CD1c-positive myeloid dendritic cell (primary cell): ENCODE measurements around the gene CHRNA10.

Experiments used
- DNase-seq: peaks from one replicate; pipeline ENCODE4 v3.0.0-alpha.2; 2016; ENCODE audit errors: extremely low spot score

CHRNA10 gene, protein sequence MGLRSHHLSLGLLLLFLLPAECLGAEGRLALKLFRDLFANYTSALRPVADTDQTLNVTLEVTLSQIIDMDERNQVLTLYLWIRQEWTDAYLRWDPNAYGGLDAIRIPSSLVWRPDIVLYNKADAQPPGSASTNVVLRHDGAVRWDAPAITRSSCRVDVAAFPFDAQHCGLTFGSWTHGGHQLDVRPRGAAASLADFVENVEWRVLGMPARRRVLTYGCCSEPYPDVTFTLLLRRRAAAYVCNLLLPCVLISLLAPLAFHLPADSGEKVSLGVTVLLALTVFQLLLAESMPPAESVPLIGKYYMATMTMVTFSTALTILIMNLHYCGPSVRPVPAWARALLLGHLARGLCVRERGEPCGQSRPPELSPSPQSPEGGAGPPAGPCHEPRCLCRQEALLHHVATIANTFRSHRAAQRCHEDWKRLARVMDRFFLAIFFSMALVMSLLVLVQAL

DNA sequence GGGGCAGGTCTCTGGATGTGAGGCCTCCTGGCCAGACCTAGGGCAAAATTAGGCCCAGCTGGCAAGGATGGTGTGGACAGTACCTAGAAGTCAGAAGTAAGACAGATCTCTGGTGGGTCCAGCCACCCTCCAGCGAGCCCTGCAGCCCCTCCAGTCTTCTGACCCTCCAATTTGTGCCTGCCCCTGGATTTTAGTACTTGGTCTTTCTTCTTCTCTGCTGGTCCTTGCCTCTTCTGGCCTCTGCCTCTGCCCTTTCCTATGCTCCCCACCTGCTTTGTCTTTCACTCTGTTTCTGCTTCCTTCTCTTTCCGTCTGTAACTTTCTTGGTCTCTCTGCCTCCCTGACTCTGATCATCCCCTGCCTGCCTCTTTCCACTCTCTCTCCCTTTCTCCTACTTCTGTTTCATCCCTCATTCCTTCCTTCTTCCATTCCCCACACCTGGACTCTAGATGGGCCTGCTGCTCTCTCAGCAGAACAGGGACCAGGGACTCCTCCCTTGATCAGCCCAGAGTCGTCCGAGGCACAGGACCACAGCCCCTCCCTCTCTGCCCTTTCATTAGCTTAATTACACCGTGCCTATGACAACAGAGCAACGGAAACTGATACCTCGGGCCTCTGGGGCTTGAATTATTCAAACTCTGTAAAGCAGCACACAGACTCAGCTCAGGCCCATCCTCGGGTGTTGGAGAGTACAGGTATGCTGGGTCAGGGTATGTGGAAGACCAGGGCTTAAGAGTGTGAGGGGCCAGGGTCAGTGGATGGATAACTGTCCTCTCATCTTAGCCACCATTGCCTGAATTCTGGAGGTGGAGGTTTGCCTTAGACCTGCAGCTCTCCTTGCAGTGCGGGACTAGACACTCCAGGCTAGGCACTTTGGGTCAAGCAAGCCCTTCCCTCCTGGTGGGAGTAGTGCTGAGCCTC is at the start of gene CHRNA10:
TSS of gene CHRNA10 (minus strand) at position 51 of the 921 bp plus-strand sequence. CDS start 72 bp downstream, outside the sequence.
- DNase-seq: no peak

DNA sequence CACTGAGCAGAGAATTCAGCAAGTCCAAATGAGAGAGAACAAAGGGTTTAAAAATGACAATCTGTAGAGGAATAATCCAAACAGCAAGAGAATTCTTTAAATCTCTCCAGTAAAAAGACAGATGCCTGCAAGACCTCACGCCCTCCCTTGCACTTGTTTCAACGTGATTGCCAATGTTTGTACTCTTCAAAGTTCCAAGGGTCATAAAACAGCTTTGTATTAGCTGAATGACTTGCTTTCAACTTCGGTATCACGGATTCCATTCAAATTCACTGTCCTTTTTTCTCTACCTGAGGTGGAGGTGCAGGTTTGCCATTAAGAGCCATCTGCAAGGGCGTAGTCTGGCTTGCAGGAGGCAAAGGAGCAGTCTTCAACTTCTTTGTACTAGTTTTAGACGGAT is 41.1 kb upstream of the CHRNA10 start:
- no peak for DNase-seq

DNA sequence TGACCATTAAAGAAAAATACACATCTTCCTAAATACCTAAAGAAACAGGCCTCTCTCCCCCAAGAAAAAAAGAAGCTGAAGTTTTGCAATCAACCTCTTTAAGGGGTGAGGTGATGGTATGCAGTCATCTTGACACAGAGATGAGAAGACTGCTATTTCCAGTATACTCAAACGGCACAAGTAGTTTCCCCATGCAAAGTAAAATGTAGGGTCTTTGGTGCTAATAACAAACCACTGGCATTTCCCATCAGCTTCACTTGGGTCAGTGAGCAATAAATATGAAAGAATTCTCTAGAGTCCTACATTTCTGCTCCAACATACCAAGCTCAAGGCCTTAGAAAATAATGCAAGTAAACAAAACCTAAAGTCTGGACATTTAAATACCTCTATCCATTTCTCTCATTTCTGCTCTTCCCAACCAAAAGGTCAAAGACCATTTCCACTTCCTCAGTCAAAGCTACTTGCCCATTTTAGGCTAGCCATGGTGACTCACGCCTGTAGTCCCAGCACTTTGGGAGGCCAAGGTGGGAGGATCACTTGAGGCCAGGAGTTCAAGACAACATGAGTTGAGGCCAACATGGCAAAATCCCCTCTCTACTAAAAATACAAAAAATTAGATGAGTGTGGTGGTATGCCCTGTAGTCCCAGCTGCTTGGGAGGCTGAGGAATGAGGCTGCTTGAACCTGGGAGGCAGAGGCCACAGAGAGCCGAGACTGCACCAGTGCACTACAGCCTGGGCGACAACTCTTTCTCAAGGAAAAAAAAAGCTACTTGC is 39.5 kb upstream of the CHRNA10 start:
- peak; percentile 7 for DNase-seq

DNA sequence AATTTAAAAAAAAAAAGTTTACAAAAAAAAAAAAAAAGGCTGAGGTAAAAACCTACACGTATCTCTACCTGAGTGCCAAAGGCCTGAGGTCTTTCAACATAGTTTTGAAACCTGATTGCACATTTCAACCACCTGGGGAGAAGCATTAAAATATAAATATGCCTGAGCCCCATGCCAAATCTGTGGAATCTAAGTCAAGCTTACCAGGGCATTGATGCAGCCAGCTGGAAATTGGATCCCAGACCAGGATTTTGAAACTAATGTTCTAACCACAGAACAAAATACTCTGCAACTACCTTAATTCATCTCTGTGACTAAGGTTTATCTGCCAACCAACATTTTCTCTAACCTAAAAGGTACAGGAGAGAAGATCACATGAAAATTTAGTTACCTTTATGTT is 38.8 kb upstream of the CHRNA10 start:
- DNase-seq: no peak

DNA sequence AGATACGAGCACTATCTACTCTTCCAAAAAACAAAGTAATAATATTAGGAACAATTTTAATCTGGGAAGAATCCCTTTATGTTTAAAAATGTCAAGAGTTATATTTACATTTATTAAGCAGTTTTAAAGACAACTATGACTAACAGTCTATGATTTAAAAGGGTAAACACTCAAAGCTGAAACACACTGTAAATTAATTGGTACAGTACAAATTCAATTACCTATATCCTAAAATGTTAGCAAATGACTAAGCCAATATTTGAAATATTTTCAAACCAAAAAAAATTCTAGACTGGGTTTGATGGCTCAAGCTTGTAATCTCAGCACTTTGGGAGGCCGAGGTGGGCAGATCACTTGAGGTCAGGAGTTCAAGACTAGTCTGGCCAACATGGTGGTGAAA is 36.0 kb upstream of the CHRNA10 start:
- no peak for DNase-seq

DNA sequence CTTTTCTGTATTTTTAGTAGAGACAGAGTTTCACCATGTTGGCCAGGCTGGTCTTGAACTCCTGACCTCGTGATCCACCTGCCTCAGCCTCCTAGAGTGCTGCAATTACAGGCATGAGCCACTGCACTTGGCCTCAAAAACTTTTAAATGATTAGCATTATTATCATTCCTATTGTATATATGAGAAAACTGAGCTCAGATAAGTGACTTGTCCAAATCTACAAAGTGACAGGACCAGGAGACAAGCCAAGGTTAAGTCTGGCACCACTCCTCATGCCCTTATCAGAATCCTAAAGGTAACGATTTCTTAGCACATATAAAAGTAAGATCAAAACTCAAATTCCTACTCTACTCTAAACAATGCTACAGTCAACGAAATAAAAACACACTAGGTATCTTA is 32.2 kb upstream of the CHRNA10 start:
- no peak for DNase-seq

DNA sequence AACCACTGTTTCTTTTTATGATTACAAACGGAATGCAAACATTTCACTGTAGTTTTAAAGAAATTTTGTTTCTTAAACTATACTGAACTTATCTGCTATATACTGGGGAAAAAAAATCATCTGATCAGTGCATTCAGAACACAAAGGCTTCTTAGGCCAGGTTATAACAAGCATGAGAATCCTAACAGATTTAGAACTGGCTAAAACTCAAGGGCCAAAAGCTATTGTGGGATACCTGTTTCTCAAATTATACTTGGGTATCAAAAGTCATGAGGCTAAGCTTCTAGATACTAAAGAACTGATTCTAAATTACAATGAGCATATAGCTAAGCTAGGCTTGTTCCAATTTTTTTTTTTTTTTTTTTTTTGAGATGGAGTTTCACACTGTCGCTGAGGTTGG is 29.7 kb upstream of the CHRNA10 start:
- no peak for DNase-seq

DNA sequence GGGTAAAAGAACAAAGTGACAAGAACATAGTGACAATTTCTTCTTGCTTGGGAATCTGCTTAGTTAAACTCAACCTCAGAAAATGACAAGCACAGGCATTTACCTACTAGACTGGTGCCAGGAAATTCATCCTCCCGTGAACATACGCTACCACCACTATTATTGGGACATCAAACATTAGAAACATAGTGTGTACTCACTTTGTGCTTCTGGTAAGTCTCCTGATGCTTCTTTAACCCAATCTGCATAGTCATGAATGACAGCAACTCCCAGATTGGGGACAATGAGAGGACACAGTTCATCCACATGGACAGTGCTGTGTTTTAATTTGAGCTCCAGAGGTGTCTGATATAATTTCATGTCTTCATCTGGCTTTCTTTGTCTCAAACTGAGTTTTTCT is 29.2 kb upstream of the CHRNA10 start:
- no peak for DNase-seq

DNA sequence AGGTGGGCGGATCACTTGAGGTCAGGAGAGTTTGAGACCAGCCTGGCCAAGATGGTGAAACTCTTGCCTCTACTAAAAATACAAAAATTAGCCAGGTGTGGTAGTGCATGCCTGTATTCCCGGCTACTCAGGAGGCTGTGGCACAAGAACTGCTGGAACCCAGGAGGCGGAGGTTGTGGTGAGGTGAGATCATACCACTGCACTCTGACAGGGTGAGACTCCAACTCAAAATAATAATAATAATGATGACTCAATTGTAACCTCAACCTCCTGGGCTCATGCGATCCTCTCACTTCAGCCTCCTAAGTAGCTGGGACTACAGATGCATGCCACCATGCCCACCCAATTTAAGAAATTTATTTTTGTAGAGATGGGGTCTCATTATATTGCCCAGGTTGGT is 15.6 kb upstream of the CHRNA10 start:
- DNase-seq: no peak

DNA sequence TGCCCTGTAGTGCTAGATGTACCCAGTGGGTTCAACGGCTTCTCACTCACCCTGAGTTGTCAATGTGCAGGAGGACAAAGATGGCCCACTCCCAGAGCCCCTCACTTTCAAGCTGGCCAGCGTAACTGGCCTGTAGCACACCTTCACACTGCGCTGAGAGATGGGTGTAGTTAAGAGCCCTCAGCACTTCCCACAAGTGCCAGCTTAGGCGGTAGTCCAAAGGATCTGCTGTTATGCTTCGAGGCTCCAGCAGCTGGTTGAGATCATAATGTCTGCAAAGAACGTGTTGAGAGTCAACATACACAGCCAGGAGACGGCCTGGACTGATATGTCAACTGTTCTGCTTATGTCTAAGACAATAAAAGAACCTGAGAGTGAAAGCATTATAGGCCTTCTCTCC is 14.7 kb upstream of the CHRNA10 start:
- no peak for DNase-seq

DNA sequence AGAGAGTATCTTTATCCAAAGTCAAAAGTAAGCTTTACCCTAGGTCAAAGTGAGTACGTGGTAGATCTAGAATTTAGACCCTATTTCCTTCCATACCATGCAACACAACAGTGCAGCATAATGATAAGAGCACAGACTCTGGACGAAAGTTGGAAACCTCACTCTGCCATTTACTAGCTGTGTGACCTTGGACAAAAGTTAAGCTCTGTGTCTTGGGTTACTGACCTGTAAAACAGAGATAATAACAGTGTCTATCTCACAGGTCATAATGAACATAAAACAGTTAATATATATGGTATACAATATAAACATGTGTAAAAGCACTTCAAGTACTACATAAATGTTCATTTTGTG is 13.6 kb upstream of the CHRNA10 start:
- DNase-seq: no peak

DNA sequence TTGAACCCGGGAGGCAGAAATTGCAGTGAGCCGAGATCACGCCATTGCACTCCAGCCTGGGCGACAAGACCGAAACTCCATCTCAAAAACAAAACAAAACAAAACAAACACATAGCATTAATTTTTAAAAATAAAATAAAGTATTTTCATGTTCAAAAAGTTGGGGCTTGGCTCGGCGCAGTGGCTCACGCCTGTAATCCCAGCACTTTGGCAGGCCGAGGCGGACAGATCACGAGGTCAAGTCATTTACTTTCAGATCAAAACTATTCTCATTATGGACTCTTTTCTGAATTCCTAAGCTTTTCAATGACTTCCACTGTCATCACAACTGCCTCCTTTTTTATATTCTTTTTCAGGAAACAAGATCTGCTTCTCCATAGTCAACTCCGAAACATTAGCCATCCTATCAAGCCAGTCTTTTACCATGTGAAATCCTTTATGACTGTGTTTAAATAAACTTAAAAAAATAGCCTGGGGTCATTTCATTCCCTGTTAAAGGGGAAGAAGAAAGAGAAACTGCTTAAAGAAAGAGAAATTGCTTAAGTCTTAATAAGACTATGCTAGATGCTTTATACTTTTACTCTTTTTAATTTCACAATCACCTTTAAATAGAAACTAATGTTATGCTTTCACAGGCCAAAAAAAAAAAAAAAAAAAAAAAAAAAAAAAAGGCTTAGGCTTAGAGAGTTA is 13.1 kb upstream of the CHRNA10 start:
- no peak for DNase-seq

DNA sequence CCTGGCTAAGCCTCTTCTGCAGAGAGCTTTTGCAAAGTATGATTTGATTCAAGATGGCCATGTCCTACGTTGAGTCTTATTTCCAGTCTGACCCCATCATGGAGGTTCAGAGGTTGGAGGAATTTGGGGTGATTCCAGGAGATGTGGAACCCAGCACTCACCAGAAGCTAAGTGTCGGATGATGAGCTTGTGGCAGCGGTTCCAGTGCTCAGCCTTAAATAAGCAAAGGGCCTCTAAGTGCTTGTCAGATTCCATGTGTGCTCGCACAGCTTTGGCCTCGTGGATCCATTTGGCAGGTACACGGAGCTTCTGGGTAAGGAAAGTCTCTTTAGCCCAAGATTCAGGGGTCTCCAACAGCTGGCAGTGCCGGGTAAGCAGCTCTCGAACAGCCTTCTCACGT is 11.9 kb upstream of the CHRNA10 start:
- no peak for DNase-seq

DNA sequence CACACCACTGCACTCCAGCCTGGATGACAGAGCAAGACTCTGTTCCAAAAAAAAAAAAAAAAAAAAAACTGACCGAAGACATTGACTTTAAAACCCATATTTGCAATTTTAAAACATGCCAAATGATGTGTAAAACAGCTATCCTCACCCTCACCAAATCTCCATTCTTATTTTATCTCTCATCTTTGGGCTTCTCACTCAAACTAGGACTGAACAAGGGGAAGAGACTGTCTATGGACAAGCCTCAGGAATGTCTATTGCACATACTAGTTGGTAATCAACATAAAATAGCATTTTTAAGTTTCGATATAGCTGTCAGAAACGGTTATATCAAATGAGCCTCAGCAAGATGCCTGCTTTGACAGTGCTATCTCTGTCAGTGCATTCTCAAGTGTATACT is 7.9 kb upstream of the CHRNA10 start:
- DNase-seq: no peak

DNA sequence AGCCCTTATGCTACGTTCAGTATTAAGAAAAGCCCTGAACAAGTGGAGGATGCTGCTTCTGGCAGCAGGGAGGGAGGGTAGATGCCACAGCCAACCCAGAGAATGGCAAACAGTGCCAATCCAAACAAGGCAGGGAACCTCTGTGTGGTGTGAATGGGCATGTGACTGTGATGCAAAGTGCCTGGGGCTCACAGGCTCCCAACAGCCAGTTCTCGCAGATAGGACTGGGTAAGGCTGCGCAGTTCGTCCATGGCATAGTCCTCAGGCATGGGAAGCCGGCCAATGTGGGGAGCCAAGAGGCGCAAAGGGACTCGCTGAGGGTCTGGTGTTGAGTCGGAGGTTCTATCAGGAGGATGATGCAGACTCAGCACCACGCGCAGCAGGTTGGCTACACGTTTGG is 4.8 kb upstream of the CHRNA10 start:
- DNase-seq: no peak

DNA sequence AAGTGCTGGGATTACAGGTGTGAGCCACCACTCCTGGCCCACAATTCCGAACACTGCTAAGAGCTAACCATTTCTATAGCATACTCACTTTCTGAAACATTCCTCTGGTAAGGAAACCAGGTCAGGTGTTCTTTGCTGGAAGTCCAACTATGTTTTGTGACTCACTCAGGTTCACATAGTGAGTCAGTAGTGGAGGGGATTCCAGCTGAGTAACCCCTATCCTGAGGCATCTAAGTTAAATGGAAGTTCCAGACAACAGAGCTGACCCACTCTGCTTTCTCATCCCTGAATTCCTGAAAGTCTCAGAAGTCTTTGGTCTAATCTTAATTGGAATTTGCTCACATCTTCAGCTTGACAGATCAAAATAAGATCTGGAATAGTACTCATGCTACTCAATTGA is 3.0 kb upstream of the CHRNA10 start:
- no peak for DNase-seq

DNA sequence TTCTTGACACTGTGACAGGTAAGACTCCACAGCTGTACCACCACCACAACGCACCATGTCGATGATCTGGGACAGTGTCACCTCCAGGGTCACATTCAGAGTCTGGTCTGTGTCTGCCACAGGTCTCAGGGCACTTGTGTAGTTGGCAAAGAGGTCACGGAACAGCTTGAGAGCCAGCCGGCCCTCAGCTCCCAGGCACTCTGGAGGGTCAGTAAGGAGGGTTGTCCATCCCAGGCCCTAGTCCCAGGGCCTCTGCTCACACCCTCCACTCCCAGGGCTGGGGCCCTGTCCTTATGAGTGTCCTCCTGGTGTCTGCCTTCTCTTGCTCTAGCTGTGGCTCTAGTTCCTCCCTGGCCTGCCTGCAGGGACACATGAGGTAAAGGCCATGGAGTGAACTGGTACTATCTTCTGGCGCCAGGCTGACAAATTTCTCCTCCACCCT is 1.4 kb downstream of the CHRNA10 start:
- no peak for DNase-seq

DNA sequence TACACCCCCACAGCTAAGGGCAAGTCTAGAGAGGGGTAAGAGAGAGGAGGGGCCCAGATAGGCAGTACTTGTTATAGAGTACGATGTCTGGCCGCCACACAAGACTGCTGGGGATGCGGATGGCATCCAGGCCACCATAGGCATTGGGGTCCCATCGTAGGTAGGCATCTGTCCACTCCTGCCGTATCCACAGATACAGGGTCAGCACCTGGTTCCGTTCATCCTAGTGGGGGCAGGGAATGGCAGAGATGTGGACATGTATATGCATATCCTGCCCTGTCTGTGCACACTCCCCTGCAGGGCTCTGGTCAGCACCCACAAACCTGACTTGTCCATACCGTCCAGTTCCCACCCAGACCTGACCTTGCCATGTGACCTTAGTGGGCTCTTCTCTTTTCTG is 2.1 kb downstream of the CHRNA10 start:
- no peak for DNase-seq

DNA sequence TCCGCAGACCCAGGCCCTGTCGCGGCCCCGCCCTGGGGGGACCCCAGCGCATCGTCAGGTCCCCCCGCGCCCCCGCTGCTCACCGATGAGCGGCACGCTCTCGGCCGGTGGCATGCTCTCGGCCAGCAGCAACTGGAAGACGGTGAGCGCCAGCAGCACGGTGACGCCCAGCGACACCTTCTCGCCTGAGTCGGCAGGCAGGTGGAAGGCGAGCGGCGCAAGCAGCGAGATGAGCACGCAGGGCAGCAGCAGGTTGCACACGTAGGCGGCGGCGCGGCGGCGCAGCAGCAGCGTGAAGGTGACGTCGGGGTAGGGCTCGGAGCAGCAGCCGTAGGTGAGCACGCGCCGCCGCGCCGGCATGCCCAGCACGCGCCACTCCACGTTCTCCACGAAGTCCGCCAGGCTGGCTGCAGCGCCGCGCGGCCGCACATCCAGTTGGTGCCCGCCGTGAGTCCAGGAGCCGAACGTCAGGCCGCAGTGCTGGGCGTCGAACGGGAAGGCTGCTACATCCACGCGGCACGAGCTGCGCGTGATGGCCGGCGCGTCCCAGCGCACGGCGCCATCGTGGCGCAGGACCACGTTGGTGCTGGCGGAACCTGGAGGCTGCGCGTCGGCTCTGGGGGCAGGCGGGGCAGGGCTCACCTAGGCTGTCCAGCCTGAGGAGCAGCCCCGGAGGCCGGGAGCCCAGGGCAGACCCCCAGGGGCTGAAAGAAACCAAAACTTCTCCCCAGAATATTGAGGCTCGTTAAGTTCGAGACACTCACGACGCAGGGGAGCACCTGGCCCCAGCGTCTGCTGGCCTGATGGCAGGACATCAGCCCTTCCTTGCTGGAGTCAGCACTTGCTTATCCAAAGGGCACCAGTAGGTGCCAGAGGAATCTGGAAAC is 3.8 kb downstream of the CHRNA10 start:
- DNase-seq: no peak

DNA sequence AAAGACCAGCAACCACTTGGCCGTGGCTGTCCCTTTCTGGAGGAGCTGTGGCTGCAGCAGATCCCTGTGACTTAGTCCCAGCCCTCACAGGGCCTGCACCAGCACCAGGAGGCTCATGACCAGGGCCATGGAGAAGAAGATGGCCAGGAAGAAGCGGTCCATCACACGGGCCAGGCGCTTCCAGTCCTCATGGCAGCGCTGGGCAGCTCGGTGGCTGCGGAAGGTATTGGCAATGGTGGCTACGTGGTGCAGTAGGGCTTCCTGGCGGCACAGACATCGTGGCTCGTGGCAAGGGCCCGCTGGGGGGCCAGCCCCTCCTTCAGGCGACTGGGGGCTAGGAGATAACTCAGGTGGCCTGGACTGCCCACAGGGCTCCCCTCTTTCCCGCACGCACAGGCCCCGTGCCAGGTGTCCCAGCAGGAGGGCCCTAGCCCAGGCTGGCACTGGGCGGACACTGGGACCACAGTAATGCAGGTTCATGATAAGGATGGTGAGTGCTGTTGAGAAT is 5.1 kb downstream of the CHRNA10 start:
- DNase-seq: no peak
